K562 (cell line): ENCODE measurements around the gene CLEC2B.

ENCODE experiments used
- CEBPB ChIP-seq: fragments of 450-650 bp; IDR thresholded peaks from 2 replicates; pipeline ENCODE4 v1.6.1; 2016; ENCODE audit warnings: missing genetic modification characterization, missing compliant biosample characterization
- CHD2 ChIP-seq: IDR thresholded peaks from 2 replicates; pipeline ENCODE4 v1.6.1; 2011; ENCODE audit warnings: low read depth, low read length
- MAZ ChIP-seq, 2 experiments: fragments of 450-650 bp in 1 of 2; sonication (generic) in 1 of 2; formaldehyde crosslinking; IDR thresholded peaks in 1 of 2; conservative IDR thresholded peaks in 1 of 2; 2 replicates each; pipeline versions ENCODE4 v1.4.0 to v1.5.0; 2020; ENCODE audit warnings: mild to moderate bottlenecking in 1 of 2, missing genetic modification reagents in 1 of 2
- TF ChIP-seq, protein P1 (sequence below), 3 experiments: IDR thresholded peaks in 2 of 3; conservative IDR thresholded peaks in 1 of 3; 2 replicates each; pipeline ENCODE4 v1.5.1; 2011 to 2012; ENCODE audit warnings: low read length in 3 of 3, mild to moderate bottlenecking in 3 of 3, control low read depth in 2 of 3, improper control_type of control experiment in 1 of 3, inconsistent platforms in 1 of 3, low read depth in 1 of 3, mixed read lengths in 1 of 3, moderate library complexity in 1 of 3; ENCODE audit not compliant: insufficient read depth in 2 of 3

- TF ChIP-seq CHD2 (no peak), CEBPB (no peak), MAZ (CRISPR knock-in tag; conservative IDR thresholded peaks at IDR 0.05 in 1 of 2, IDR thresholded peaks at IDR 0.05 in 1 of 2) (no peak)
- TF ChIP-seq, protein P1, sequence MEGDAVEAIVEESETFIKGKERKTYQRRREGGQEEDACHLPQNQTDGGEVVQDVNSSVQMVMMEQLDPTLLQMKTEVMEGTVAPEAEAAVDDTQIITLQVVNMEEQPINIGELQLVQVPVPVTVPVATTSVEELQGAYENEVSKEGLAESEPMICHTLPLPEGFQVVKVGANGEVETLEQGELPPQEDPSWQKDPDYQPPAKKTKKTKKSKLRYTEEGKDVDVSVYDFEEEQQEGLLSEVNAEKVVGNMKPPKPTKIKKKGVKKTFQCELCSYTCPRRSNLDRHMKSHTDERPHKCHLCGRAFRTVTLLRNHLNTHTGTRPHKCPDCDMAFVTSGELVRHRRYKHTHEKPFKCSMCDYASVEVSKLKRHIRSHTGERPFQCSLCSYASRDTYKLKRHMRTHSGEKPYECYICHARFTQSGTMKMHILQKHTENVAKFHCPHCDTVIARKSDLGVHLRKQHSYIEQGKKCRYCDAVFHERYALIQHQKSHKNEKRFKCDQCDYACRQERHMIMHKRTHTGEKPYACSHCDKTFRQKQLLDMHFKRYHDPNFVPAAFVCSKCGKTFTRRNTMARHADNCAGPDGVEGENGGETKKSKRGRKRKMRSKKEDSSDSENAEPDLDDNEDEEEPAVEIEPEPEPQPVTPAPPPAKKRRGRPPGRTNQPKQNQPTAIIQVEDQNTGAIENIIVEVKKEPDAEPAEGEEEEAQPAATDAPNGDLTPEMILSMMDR (IDR thresholded peaks at IDR 0.05 in 2 of 3, conservative IDR thresholded peaks at IDR 0.05 in 1 of 3; ENCODE audit: insufficient read depth in 2 of 3, low read depth in 1 of 3, low read length in 3 of 3) = no peak
These were observed 798 bp downstream of the CLEC2B start for GRCh38 chr12:9868311-9868801.
